ENCODE measurements around the gene TGM3.

Gene TGM3

GRCh38 chr20:2337142-2337541 lies 41.3 kb downstream of the TGM3 start:
- no peak for DNase-seq (ENCODE audit: low read depth)

DNA sequence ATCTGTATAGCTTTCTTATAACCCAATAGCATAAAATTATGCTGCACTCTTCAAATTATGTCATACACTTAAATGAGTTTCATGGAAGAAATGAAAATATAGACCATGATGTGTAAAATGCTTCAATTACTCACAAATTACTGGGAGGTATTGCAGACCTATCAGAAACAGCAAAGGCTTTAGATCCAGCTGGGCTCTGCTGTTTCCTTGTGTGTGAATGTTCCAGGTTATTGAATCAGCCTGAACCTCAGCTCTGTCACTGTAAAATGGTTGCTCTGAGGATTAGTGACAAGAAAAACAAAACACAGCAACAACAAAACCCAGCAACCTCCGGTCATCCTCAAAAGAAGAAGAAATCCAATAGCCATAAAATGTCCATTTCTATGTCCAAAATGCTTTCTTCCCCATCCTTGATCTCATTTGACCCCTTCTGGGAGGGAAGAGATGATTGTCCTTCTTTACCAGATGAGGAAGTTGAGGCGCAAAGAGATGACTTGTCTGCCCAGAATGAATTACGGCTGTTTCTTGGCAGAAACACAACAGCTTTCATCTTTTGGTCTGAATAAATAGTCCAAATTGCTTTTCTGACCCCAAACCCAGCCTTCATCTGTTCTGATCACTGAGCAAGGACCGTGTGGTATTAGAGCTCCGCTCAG lies 42.7 kb downstream of the TGM3 start:
- DNase-seq (ENCODE audit: low read depth), result no peak

GRCh38 chr20:2340136-2340535 lies 44.3 kb downstream of the TGM3 start:
- no peak for DNase-seq (ENCODE audit: low read depth)

DNA sequence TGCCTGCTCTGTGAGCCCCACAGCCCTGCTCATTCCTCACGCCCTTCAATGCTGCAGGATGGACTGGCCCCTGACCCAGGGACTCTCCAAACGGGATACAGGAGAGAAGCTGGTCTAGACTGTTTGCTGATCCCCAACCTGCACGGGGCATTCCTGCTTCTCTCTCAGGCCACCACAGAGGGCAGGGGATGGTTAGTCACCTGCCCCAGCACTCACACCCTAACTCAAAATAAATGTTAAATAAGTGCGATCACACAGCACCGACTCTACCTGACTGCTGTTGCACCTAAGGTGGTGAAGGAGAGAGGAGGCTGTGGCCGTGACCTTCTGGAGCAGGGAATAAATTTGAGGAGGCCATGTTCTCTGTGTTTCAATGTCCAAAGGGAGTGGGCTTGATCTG lies 45.0 kb downstream of the TGM3 start:
- DNase-seq (ENCODE audit: low read depth), result no peak

DNA sequence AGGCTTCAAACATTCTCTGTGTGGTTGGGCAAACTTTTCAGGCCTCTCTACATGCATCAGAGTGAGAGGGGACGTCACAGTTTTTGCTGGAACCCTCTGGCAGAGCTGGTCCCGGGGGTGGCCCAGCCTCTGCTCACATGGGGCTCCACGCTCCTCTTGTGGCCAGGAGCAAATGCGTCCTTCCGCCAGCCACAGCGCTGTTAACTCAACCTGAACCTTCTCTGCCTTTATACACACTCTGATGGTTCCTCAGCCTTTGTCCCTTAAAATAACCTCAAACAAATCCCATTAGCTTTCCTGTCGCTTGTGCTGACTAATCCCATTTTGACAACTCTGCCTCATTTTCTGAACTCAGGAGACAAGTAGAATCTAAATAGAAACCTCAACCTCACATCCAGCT lies 45.5 kb downstream of the TGM3 start:
- DNase-seq (ENCODE audit: low read depth), result no peak

DNA sequence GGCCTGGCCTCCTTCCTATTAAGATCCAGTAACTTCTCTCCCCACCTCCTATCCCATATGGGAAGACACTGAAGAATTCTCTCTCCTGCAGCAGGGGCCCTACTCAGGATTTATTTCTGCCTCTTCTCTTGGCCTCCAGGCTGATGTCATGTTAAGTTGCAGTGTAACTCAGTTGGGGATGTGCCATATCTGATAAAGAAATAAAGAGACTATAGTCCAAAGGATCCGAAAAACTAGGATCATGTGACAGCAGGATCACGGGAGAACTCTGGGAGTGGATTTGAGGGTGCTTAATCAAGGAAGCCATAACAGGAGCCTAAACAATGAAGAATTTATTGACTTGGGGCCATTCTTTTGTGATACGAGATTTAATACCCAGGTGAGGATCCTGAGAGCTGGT lies 46.4 kb downstream of the TGM3 start:
- no peak for DNase-seq (ENCODE audit: low read depth)

GRCh38 chr20:2346188-2346587 lies 50.4 kb downstream of the TGM3 start:
- DNase-seq (ENCODE audit: low read depth), result no peak

DNA sequence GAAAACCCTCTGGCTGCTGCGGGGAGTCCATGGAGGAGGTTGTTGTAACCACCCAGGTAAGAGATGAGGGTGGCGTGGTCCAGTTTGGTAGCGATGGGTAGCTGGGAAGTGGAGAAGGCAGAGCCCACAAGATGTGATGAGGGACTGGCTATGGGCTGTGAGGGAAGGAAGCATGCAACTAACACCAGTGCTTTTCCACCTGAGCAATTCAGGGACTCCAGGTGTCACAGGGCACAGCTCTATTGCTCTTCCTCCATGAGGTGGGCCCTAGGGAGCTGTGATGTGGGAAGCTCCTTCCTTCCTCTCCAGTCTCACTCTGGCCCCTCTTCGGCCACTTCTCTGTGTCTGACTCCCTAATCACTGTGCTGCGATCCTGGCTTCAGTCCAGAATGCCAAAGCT lies 52.5 kb downstream of the TGM3 start:
- DNase-seq (ENCODE audit: low read depth), result no peak

GRCh38 chr20:2349801-2350200 lies 54.0 kb downstream of the TGM3 start:
- DNase-seq (ENCODE audit: low read depth), result no peak

DNA sequence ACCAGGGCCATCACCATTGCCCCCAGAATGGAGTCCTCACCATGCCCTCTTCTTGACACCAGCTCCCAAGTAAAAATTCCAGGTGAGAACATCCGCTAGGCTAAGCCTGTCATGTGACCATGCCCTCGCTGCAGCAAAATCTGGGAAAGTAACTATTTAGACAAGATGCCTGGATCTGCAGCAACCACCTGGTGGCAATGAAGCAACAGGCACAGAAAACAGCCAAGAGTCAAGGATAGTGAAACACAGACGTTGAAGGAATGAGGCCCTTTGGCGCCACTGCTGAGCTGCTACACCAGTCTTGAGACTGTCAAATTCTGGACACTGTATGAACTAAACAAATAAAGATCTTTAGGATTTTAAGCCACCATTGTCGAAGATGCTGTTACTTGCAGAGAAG lies 54.8 kb downstream of the TGM3 start:
- DNase-seq (ENCODE audit: low read depth), result no peak

- no peak for DNase-seq (ENCODE audit: low read depth)
These were observed 57.4 kb downstream of the TGM3 start for GRCh38 chr20:2353231-2353630.

DNA sequence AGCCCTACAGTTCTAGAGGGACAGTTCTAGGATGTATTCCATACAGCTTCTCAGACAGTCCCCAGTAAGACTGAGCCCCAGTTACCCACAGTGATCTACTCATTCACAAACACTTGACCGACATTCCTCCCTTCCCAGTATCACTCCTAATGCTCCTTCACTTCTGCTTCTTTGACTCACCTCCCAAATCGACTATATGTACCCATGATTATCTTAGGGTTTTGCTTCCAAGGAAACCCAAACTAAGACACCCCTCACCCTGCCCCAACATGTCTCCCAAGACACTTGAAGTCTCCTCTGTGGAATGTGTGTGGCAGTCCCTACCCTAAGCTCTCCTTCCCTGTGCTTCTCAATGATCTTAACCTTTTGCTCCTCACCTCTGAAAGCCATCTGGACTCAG lies 61.3 kb downstream of the TGM3 start:
- no peak for DNase-seq (ENCODE audit: low read depth)

DNA sequence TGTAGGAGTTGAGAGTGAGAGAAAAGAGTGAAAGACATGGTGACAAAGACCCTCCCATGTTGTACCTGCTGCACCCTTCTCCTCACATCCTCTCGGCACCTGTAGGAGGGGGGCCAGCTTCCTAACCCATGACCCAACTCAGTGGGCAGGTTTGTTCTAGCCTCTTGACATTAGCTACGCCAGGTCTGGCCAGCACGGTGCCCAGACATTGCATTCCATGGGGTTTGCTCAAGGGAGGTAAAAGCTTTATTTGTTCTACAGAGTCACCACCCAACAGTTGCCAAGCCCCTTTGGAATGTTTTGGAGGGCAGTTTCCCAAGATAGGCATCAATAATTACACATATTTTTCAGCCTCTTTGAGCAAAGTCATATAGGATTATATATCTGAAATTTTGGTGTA lies 62.2 kb downstream of the TGM3 start:
- DNase-seq (ENCODE audit: low read depth), result no peak

DNA sequence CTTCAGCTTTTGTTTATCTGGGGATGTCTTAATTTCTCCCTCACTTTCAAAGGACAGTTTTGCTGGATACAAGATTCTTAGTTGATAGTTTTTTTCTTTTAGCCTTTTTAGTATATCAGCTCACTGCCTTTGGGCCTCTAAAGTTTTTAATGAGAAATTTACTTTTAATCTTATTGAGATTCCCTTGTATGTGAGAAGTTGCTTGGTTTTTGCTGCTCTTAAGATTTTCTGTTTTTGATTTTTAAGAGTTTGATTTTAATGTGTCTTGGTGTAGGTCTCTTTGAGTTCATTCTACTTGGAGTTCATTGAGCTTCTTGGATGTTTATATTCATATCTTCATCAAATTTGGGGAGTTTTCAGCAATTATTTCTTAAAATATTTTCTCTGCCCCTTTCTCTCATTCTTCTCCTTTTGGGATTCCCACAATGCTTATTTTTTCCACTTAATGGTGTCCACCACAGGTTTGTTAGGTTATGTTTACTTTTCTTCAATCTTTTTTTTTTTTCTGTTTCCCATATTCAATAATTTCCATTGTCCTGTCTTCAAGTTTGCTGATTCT lies 65.3 kb downstream of the TGM3 start:
- no peak for DNase-seq (ENCODE audit: low read depth)

DNA sequence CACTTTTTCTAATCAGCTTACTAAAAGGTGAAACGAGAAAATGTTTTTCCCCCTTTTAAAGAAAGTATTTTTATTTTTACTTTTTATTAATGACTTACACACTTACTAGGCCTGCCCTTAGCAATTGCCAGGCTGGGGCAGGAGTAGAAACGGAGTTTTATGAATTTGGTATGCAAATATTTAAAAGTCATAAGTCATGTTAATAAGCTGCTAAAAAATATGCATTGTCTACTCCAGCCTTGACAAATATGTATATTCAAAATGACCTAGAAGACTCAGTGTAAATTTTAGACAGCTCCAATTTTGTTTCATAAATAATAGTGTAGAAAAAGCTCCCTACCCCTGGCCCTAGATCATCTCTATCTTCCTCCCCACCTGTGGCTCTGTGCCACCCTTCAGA lies 67.4 kb downstream of the TGM3 start:
- no peak for DNase-seq (ENCODE audit: low read depth)

DNA sequence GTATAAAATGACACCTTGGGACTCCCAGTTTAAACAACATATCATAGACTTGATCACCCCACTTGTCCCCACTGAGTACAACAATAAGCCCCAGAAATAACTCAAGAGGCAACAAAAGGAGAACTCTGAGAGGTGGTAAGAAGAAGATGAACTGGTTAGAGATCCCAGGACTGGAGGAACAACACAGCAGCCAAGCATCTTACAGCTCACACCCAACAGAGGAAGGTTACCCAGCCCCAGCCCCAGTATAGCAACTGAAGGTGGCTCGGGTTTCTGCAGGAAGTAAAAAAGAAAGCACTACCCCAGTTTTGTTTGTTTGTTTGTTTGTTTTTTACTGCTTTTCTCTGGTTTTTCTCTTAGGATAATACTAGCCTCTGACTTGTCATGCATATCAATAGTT lies 67.8 kb downstream of the TGM3 start:
- no peak for DNase-seq (ENCODE audit: low read depth)

DNA sequence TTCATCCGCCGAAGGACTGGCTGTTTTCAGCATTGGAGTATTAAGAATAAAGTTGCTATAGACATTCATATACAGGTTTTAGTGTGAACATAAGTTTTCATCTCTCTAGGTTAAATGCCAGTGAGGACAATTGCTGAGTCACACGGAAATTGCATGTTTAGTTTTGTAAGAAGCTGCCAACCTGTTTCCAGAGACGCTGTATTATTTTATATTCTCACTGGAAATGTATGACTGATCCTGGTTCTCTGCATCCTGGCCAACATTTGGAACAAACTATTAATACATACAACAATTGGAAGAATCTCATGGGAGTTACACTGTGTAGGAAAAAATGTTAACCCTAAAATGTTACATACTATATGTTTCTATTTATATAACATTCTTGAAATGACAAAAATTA lies 68.2 kb downstream of the TGM3 start:
- no peak for DNase-seq (ENCODE audit: low read depth)

- no peak for DNase-seq (ENCODE audit: low read depth)
These were observed 69.3 kb downstream of the TGM3 start for GRCh38 chr20:2365091-2365490.

DNA sequence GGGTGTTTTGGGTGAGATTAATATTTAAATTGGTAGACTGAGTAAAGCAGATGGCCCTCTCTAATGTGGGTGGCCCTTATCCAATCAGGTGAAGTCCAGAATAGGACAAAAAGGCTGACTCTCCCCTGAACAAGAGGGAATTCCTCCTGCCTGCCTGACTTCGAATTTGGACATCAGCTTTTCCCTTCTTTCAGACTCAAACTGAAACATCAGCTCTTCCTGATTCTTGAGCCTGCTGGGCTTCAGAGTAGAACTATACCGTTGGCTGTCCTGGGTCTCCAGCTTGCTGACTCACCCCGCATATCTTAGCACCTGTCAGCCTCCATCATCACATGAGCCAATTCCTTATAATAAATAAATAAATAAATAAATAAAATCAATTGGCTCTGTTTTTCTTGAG lies 69.9 kb downstream of the TGM3 start:
- DNase-seq (ENCODE audit: low read depth), result no peak

DNA sequence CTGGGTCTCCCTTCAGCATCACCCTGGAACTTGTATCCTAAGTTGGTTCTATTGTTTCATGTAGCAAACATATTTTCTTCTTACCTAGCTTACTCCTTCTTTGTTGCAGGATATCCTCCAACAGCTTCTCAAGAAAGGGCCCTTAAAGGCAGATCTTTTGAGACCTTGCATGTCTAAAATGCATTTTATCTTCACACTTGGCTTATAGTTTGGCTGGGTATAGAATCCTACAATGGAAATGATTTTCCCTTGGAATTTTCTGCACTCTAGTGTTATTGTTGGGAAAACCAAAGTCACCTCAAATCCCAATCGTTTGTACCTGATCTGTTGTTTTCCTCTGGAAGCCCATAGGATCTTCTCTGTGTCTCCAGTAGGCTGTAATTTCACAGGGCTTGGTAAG lies 72.8 kb downstream of the TGM3 start:
- DNase-seq (ENCODE audit: low read depth), result no peak

GRCh38 chr20:2373098-2373497 lies 77.3 kb downstream of the TGM3 start:
- no peak for DNase-seq (ENCODE audit: low read depth)

DNA sequence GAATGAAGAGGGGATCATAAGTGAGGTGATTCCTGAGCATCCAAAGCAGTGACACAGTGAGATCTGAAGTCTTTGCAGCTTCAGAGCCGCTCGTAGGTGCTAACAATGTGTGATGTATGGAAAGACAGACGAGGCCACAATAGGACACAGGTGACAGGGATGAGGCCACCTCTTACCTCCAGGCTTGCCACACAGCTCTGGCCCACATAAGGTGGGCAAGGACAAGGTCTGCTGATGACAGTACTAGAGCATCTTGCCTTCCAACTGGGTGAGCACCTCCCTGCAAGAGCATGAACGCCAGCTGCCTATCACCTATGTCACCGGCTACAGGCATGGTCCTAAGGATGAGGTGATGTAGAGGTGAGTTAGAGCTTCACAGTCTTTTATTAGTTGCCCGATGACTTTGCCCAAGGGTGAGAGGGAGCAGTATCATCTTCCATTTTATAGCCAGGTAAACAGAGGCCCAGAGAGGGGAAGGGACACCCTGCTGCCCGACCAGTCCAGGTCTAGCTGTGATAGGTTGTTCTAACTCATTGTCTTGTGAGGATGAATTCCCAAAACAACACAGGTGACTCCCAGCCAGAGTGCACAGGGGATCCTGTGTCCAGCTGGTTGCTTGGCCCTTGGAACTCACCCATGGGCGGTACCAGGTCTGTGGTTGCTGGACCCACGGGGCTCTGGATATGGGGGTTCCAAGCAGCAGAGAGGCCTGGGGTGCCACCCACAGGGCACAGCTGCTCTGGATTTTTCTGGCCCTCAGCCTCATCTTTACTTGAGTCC lies 78.7 kb downstream of the TGM3 start:
- DNase-seq (ENCODE audit: low read depth), result no peak

DNA sequence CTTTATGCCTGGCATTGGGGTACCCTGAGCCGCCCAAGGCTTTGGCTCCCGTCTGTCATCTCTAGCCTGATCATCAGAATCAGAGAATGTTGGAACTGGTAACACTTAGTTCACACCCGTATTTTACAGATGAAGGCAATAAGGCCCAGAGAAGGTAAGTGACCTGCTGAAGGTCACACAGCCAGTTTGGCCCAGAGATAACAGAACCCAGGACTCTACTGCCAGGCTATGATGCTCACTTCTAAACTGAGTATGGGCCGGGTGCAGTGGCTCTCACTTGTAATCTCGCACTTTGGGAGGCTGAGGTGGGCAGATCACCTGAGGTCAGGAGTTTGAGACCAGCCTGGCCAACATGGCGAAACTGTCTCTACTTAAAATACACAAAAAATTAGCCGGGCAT lies 83.1 kb downstream of the TGM3 start:
- DNase-seq (ENCODE audit: low read depth), result no peak
